Neutrophil (primary cell): ENCODE measurements around the gene C13orf46.

Experiments
- H3K27ac ChIP-seq: fragments of 200-600 bp; sonication (generic); 2 replicates; pipeline ENCODE4 v1.5.1; 2016; ENCODE audit warnings: mild to moderate bottlenecking, moderate library complexity
- H3K27me3 ChIP-seq: fragments of 200-600 bp; sonication (generic); 2 replicates; pipeline ENCODE4 v1.6.0; 2016; ENCODE audit warnings: mild to moderate bottlenecking
- H3K36me3 ChIP-seq: fragments of 200-600 bp; sonication (generic); 2 replicates; pipeline ENCODE4 v1.5.1; 2017
- H3K4me1 ChIP-seq, 2 experiments: fragments of 200-600 bp in 1 of 2; sonication (generic) in 1 of 2; 1 replicate in 1 of 2; 2 replicates in 1 of 2; pipeline versions ENCODE4 v1.5.1 to v1.6.1; 2013 to 2016; ENCODE audit warnings: low read depth in 1 of 2, low read length in 1 of 2, mild to moderate bottlenecking in 1 of 2, moderate library complexity in 1 of 2; ENCODE audit not compliant: control insufficient read depth in 1 of 2, insufficient read depth in 1 of 2
- H3K4me3 ChIP-seq, 2 experiments: fragments of 200-600 bp in 1 of 2; sonication (generic) in 1 of 2; 1 replicate in 1 of 2; 2 replicates in 1 of 2; pipeline ENCODE4 v1.5.1; 2013 to 2016; ENCODE audit warnings: low read depth in 1 of 2, low read length in 1 of 2, mild to moderate bottlenecking in 1 of 2, moderate library complexity in 1 of 2
- H3K9me3 ChIP-seq: fragments of 200-600 bp; sonication (generic); 2 replicates; pipeline ENCODE4 v1.5.1; 2016
- CTCF ChIP-seq: fragments of 200-600 bp; sonication (generic); IDR thresholded peaks from 2 replicates; pipeline ENCODE4 v1.5.1; 2016; ENCODE audit warnings: antibody characterized with exemption

Gene C13orf46

GRCh38 chr13:113981194-113981605 lies 7.3 kb upstream of the C13orf46 start:
- TF ChIP-seq CTCF = no peak
- peaks cover 65% of the 10 kb centered on the region for H3K36me3 ChIP-seq
- no peaks in the 10 kb centered on the region for H3K9me3 ChIP-seq
- H3K4me1 ChIP-seq = no peaks in the 10 kb centered on the region
- H3K4me3 ChIP-seq = no peak overlapping the region
- H3K27ac ChIP-seq = no peak overlapping the region
- H3K27me3 ChIP-seq = no peaks in the 10 kb centered on the region

- no peaks in the 10 kb centered on the region for H3K9me3 ChIP-seq
- no peaks in the 10 kb centered on the region for H3K27me3 ChIP-seq
- no peaks in the 10 kb centered on the region for H3K4me1 ChIP-seq
- no peak overlapping the region for H3K4me3 ChIP-seq
- TF ChIP-seq CTCF = no peak
- peaks cover 68% of the 10 kb centered on the region for H3K36me3 ChIP-seq
- H3K27ac ChIP-seq = no peak overlapping the region
Observed at GRCh38 chr13:113980489-113981064, 6.7 kb upstream of the C13orf46 start.

GRCh38 chr13:113979791-113980471 lies 6.1 kb upstream of the C13orf46 start:
- peaks cover 75% of the 10 kb centered on the region for H3K36me3 ChIP-seq
- H3K4me1 ChIP-seq = no peaks in the 10 kb centered on the region
- no peak overlapping the region for H3K27ac ChIP-seq
- no peaks in the 10 kb centered on the region for H3K9me3 ChIP-seq
- H3K27me3 ChIP-seq = no peaks in the 10 kb centered on the region
- no peak overlapping the region for H3K4me3 ChIP-seq
- TF ChIP-seq CTCF = no peak

GRCh38 chr13:113978741-113979481 lies 5.0 kb upstream of the C13orf46 start:
- Histone ChIP-seq H3K4me1 (no peaks in the 10 kb centered on the region), H3K36me3 (peaks cover 83% of the 10 kb centered on the region), H3K4me3 (no peak overlapping the region), H3K27ac (no peak overlapping the region), H3K9me3 (no peaks in the 10 kb centered on the region), H3K27me3 (no peaks in the 10 kb centered on the region)
- no peak for TF ChIP-seq CTCF

- H3K9me3 ChIP-seq = no peaks in the 10 kb centered on the region
- H3K4me1 ChIP-seq = no peaks in the 10 kb centered on the region
- H3K36me3 ChIP-seq = peaks cover 92% of the 10 kb centered on the region
- no peak for TF ChIP-seq CTCF
- H3K4me3 ChIP-seq = no peak overlapping the region
- H3K27ac ChIP-seq = no peak overlapping the region
- H3K27me3 ChIP-seq = no peaks in the 10 kb centered on the region
Observed at GRCh38 chr13:113977976-113978375, 4.1 kb upstream of the C13orf46 start.
